ENCODE measurements around the gene MT1M. TPM values are rescaled to one million over a fixed set of nuclear protein-coding genes. Genes with fewer than 3 reads are reported as not detected.
"Not testable (repeated sequence)": the region's sequence is repeated elsewhere in the genome, so short reads cannot be mapped to it uniquely, and the experiment has no call there.

The MT1M gene
- 1 to 10 TPM in 1 of 4 donors, under 1 TPM in 2, not detected in 1; 0.27 to 1.1 (median 0.32) TPM for polyA plus RNA-seq (ENCODE audit: insufficient read length in 4 of 4)

DNA sequence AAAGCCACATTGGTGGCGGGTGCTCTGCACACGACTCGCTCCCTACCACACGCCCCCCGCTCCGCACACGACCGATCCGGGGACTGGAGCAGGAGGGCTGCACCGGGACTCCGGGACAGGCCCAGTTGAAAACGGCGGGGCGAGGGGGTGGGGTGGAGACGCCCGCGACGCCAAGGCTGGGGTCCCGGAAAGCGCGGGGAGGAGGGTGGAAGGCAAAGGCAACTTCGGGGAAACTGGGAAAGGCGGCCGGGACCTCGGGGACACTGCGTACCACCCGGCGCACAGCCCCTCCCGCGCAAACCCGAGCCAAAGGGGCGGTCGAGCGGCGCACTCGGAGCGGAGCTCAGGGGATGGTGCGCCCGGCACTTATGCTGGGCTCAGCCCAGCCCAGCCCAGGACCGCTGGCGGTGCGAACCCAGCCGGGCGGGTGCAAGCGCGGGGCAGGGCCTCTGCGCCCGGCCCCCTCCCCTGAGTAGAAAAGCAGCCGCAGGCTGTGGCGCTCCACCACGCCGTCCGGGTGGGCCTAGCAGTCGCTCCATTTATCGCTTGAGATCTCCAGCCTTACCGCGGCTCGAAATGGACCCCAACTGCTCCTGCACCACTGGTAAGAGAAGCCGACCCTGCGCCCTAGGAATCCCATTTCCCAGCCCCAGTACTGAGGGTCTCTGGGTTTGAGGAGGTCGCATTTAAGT lies at the start of gene MT1M:
TSS of gene MT1M (plus strand) at position 504 of the 692 bp plus-strand sequence. CDS start at position 577, 73 bp downstream.
- DNase-seq (ENCODE audit: low read depth in 4 of 4, low spot score in 3 of 4) = no peak

DNA sequence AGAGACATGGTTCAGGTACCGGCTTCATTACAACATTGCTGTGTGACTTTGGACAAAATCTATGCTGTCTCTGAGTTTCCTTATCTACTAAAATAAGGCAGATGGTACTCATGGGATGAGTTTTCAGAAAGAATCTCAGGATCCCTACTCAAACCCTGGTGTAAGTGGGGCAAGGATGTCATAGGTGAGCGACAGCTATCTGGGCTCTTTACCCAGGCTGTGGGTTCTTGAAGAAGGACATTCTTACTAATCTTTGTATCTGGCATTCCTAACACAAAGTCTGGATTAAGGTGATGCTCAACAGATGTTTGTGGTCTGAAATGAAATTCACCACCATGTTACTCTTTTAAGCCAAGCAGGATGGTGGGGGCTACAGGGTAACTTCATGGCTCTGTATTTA lies 49.5 kb upstream of the MT1M start:
- DNase-seq (ENCODE audit: low read depth in 4 of 4, low spot score in 3 of 4) = not testable (repeated sequence)

DNA sequence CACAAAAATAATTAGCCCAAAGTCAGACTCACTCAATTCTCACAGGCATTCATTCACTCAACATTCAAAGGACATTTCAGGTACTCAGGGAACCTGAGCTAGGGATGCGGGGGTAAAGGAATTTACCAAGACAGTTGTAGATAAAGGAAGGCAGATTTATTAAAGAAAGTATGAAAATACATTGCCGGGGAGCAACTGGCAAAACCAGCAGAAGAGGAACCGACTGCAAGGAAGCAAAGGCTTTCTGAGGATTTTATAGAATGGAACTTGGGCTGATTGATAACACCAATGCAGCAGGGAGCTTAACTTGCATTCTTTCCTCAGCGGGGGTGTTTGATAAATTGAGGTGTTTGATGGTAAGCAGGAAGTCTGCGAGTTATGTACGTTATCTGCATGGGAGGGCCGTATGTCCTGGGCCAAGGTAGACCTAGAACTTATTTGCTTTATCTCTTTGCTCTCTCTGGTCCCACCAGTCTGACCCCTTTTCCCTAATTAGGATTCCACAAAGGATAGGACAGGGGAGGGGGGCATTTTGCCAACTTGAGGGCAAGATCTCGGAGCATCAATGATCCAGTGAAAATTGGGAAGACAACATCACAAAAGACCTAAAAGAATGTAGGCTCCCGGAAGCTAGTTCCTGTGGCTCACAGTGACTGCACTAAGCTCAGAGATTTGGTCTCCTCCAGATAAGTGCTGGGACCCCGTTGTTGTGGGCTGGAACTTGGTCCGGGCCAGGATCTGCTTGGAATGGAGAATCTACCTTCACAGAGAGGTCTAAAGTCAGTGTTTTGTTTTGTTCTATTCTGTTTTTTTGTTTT lies 48.9 kb upstream of the MT1M start:
- no peak for DNase-seq (ENCODE audit: low read depth in 4 of 4, low spot score in 3 of 4)

DNA sequence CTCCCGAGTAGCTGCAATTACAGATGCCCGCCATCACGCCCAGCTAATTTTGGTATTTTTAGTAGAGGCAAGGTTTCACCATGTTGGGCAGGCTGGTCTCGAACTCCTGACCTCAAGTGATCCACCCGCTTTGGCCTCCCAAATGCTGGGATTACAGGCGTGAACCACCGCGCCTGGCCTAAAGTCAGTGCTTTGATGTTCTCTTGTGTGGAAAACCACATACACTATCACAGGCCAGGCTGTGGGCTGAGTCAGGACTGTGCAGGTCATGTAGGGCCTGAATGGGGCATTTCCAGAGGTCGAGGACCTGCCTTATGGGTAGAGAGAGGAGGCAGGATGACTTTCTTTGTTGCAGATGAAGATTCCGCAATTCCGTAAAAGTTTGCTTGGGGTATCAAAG lies 48.2 kb upstream of the MT1M start:
- no peak for DNase-seq (ENCODE audit: low read depth in 4 of 4, low spot score in 3 of 4)

DNA sequence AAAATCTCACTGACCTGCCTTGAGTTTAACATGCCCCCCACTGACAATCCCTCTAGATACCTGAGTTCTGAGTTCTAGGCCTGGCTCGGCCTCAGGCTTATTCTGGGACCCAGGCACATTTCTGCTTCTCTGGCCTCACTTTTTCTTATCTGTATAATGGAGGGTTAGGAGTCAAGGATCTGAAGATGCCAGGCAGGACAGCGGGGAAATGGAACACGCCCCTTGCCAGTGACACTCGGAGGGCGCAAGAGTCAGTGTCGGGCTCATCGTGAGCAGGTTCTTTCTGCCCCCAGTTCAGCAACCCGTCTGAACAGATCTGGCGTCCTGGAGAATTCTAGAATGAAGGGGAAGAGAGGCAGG lies 43.7 kb upstream of the MT1M start:
- no peak for DNase-seq (ENCODE audit: low read depth in 4 of 4, low spot score in 3 of 4)

DNA sequence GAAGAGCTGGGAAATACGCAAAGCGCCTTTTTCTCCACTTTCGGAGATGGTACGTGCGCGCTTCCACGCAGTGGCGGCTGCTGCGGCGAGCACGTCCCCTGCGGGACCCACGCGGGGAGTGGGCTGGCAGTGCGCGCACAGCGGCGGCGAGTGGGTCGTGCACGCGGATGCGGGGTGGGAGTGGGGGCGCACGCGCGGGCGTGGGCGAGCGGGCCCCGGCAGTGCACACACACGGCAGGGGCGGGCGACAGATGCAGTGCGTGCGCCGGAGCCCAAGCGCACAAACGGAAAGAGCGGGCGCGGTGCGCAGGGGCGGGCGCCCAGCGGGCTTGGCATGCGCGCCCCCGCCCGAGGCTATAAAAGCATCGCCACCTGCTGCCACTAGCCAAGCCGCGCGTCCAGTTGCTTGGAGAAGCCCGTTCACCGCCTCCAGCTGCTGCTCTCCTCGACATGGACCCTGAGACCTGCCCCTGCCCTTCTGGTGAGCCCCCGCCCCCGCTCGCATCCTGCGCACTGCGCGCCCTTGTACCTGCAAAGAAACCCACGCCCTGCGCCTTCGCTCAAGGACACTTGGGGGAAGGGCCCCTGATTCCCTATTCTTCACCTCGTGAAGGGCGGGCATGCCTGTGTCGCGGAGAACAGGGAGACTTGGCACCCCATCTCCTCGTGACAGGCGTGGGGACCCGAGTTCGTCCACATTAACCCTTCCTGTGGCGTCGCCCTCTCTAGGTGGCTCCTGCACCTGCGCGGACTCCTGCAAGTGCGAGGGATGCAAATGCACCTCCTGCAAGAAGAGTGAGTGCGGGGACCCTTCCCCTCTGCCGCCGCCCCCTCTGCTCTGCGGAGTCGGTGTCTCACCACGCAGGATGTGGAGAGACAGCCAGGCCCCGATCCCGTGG lies 43.1 kb upstream of the MT1M start, which contains the start of gene MT3:
TSS of gene MT3 (plus strand) at position 388 of the 899 bp plus-strand sequence. CDS start at position 451, 63 bp downstream.
- DNase-seq (ENCODE audit: low read depth in 4 of 4, low spot score in 3 of 4) = no peak

DNA sequence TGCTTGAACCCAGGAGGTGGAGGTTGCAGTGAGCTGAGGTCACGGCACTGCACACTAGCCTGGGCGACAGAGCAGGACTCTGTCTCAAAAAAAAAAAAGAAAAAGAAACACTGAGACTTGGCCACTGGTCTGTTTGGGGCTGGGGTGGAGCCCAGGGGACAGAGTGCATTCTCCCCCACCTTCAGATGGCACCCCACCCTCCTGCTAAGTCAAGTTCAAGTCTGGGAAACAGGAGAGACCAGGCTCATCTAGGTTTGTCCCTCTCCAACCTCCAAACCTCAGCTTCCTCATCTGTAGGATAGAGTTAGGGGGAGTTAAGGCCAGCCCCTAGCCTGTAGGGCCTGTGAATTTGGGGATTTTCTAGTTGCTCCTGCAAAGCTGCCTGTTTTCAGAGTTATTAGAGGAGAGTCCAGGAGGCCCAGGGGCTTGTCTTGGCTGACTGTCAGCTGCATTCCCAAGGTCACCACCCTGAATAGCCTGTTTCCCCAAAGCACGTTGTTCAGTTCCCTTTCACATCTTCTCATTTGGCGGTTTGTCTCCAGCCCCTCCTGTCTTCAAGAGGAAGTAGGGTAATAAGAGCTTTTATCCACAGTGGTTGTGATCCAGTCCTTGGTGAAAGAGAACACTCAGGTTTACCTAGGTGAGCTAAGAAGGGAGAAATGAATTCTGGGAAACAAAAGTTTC lies 40.9 kb upstream of the MT1M start:
- DNase-seq (ENCODE audit: low read depth in 4 of 4, low spot score in 3 of 4) = no peak

DNA sequence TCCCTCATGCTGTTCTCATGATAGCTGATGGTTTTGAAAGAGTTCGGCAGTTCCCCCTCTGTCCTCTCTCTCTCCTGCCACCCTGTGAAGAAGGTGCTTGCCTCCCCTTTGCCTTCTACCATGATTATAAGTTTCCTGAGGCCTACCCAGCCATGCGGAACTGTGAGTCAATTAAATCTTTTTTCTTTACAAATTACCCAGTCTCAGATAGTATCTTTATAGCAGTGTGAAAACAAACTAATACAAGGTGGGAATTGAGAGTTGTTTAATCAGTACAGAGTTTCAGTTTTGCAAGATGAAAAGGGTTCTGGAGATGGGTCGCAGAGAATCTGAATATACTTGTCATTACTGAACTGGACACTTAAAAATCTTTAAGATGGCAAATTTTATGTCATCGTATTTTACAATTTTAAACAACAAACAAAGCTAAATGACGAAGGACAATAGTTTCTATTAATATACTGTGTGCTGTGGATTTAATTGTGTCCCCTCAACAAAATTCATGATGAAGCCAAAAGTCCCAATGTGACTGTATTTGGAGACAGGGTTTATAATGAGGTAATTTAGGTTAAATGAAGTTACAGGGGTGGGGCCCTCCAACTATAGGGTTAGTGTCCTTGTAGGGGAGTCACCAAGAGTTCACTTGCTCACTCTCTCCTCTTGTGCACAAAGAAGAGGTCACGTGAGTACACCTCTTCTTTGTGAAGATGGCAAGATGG lies 38.7 kb upstream of the MT1M start:
- no peak for DNase-seq (ENCODE audit: low read depth in 4 of 4, low spot score in 3 of 4)

DNA sequence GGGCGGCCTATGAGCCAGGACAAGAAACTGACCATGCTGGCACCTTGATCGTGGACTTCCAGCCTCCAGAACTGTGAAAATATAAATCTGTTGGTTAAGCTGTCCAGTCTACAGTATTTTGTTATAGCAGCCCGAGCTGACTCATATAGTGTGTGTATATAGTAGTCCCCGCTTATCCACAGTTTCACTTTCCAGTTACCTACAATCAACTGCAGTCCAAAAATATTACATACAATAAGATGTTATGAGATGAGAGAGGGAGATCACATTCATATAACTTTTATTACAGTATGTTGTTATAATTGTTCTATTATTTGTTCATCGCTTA lies 38.2 kb upstream of the MT1M start:
- DNase-seq (ENCODE audit: low read depth in 4 of 4, low spot score in 3 of 4) = no peak

DNA sequence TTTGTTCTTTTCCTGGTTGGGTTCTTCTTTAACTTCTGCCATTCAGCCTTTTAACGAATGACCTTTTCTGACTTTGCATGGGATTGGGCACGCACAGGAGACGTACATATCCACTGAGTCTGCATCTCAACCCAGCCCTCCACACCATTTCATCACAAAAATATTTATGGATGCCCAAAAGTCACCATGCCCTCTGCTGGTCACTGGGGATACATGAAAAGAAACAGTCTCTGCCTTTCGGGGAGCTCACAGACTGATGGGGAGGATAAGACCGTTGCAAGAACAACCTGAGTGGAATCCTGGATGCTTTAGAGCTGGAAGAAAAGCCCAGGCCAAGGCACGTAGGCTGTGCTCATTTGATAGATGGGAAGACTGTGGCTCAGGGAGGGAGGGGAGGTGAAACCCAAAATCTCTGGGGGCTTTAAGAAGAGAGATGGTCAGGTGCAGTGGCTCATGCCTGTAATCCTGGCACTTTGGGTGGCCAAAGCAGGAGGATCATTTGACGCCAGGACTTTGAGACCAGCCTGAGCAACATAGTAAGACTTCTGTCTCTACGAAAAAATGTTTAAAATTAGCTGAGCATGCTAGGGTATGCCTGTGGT lies 32.0 kb upstream of the MT1M start:
- no peak for DNase-seq (ENCODE audit: low read depth in 4 of 4, low spot score in 3 of 4)

DNA sequence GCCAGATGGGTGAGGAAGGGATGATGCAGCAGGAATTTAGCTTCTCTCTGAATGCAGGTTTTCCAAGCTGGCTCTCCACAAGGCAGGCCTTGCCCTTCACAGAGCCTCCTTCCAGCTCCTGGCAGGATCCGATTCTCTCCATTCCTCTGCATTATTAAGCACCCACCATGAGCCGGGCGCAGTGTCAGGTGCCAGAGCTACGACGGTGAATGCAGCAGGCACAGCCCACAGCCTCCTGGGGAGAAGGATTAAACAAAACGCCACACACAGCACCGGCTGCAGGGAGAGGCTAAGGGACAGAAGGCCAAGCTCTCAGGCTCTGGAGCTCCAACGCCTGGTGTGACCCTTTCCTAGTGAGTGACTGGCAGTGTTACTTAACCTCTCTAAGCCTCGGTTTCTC lies 31.1 kb upstream of the MT1M start:
- no peak for DNase-seq (ENCODE audit: low read depth in 4 of 4, low spot score in 3 of 4)

DNA sequence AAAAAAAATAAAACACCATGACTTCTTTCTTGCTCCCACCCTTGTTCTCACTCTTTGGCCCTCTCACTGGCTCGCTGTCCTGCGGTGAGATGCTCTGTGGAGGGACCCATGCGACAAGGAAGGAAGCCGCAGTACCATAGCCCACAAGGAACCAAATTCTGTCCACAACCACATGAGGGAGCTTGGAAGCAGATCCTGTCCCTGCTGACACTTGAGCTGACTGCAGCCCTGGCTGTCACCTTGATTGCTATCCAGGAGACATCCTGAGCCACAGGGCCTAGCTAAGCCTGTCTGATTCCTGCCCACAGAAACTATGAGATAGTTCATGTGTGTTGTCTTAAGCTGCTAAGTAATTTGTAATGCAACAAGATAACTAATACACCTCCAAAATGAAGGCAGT lies 28.9 kb upstream of the MT1M start:
- no peak for DNase-seq (ENCODE audit: low read depth in 4 of 4, low spot score in 3 of 4)

DNA sequence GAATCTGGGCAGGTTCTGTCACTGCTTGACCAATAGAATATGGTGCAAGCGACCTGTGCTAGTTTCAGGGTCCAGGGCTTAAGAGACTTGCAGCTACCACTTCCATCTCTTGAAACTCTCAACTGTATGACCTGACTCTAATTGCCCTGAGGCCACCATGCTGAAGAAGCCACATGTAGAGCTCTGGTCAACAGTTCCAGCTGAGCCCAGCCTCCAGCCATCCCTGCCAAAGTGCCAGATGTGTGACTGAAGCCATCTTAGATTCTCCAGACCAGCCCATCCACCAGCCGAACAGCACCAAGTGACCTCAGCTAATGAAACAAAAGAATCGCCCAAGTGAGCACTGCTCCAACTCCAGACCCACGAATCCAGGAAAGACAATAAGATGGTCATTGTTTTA lies 27.5 kb upstream of the MT1M start:
- no peak for DNase-seq (ENCODE audit: low read depth in 4 of 4, low spot score in 3 of 4)

DNA sequence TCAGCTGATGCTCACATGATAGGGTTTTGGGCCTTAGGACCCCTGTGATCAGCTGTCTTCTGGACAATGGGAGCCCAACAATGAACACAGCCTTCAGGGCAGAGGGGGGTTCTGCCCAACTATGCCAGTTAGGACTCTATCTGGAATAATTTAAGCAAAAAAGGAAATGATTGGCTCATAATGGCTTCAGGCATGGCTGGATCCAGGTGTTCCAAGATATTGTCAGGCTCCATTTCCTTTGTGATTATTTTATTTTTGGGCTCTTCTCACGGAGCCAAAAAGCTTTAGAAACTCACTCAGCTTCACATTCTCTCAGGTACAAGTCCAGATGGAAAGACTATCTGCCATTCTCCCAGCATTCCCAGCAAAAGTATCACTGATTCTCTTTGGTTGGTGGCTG lies 27.0 kb upstream of the MT1M start:
- no peak for DNase-seq (ENCODE audit: low read depth in 4 of 4, low spot score in 3 of 4)

DNA sequence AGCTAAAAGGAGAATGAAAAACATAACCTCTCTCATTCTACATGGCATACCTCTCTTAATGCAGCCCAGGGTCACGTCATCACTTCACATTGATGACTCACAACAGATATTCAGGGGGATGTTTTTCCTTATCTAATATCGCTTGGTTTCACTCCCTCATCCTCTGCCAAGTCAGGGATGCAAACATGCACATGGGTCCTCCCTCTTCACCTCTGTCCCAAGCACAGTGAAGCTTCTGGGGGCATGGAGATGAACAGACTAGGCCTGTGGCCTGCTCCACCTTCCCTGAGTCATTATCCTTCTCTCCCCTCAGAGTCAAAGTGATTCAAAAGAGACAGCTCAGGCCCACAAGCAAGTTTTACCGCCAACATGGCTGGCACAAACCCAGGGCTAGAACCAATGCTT lies 26.4 kb upstream of the MT1M start:
- DNase-seq (ENCODE audit: low read depth in 4 of 4, low spot score in 3 of 4) = no peak

DNA sequence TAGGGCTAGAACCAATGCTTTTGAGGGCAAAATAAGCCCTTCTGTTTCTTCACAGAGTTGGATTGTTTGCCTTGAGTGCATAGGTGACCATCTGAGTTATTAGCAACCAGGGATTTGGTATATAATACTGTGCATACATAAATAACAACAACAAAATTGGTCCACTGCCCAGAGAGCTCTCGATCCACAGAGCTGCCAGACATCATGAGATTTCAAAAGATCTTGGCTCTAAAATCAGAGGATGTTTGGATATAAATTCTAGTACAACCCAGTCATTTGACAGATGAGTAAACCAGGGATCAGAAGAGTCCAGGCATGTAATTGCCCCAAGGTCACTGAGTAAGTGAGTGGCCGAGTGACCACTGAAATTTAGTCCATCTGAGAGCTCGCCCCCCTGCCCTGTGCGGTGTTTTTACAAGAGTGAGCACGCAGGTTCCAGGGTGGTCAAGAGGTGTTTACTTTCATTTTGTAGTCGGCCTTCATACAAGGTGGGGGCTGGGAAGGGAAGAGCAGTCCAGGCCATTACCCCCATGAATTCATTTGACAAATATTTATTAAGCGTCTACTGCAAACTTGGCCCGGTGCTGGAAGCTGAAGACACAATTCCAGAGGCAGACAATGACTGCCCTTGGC lies 25.9 kb upstream of the MT1M start:
- no peak for DNase-seq (ENCODE audit: low read depth in 4 of 4, low spot score in 3 of 4)

DNA sequence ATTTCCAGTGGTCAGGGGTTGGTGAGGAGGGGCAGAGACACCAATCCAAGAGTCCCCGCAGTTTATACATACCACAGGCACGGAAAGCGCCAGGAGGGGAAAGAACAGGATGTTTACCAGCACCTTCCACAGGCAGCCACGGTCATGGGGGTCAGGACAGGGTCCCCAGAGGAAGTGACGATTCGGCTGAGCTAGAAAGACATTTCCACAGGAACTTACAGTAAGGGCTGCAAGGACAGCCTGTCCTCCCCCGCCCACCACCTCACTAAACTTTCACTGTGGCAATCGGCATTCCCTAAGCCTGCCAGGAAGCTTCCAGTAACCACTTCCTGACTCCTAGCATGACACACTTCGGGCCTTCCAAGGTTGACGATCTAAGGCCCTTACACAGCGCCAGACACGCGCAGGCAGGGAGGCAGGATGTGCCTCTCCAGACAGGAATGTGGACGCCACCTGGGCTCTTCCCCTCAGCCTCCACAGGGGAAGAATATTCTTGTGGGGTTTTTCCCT lies 25.3 kb upstream of the MT1M start:
- no peak for DNase-seq (ENCODE audit: low read depth in 4 of 4, low spot score in 3 of 4)

DNA sequence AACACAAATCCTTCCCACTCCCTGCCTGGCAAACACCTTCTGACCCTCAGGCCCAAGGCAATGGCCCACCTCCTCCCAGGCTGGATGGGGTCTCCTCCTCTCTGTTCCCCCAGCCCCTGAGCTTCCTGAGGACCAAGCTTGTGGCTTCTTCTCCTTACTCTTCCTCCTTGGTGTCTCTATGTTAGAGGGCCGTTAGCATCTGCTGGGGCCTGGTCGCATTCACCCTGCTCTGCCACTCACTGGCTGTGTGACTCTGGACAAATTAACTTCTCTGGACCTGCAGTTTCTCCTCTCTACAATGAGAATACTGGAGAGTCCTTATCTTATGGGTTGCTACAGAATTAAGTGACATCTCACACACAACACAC lies 24.8 kb upstream of the MT1M start:
- DNase-seq (ENCODE audit: low read depth in 4 of 4, low spot score in 3 of 4) = no peak

All from left renal pelvis (tissue), 4 donors.